ENCODE measurements around the gene MYCBPAP. TPM values are rescaled to one million over a fixed set of nuclear protein-coding genes. Genes with fewer than 3 reads are reported as not detected.

MYCBPAP gene
- total and polyA plus RNA-seq, 11 donors = 0.29 to 2.4 (median 0.76) TPM; not detected in 1

GRCh38 chr17:50533720-50534148 is 25.5 kb downstream of the MYCBPAP start:
- H3K27me3 ChIP-seq = peaks cover 0 to 40% (median 22%) of the 10 kb centered on the region in 9 donors

GRCh38 chr17:50534222-50534978 is 26.2 kb downstream of the MYCBPAP start:
- intact Hi-C loops (cut with DNase I) = loop anchor here in 2 of 10 donors (2.0 to 5.0 kb wide), 2 partner anchors 47 to 52 kb away; no protein-coding TSS in a partner anchor
- Histone ChIP-seq H3K4me1 (peaks cover 0 to 41% (median 10%) of the 10 kb centered on the region in 12 donors), H3K27ac (peak overlapping the region; percentile 16 to 94 (median 76)), H3K9me3 (no peaks in the 10 kb centered on the region), H3K27me3 (peaks cover 0 to 40% (median 22%) of the 10 kb centered on the region in 9 donors), H3K4me3 (peak overlapping the region in 11 of 12 donors; percentile 16 to 72 (median 51)), H3K36me3 (peaks cover 0 to 16% (median 0%) of the 10 kb centered on the region in 9 donors)
- WGBS, 4 donors = 36 to 48% (median 46%) methylated on average over 20 to 24 of the region's 24 CpGs
- TF ChIP-seq POLR2A (IDR thresholded peaks at IDR 0.05) (no peak), CTCF (IDR thresholded peaks at IDR 0.05) (peak in 8 of 12 donors; percentile 8 to 42 (median 28))
- ATAC-seq (peak; percentile 45 to 75 (median 60)), DNase-seq (no peak)

More at GRCh38 chr17:50533720-50534148, 25.5 kb downstream of the MYCBPAP start:
- DNase-seq (peak; percentile 69 to 84 (median 77)), ATAC-seq (peak; percentile 72 to 83 (median 80))
- Histone ChIP-seq H3K4me1 (peaks cover 0 to 40% (median 10%) of the 10 kb centered on the region in 12 donors), H3K9me3 (no peaks in the 10 kb centered on the region), H3K4me3 (peak overlapping the region; percentile 16 to 72 (median 48)), H3K27ac (peak overlapping the region; percentile 46 to 94 (median 76)), H3K36me3 (peaks cover 0 to 15% (median 0%) of the 10 kb centered on the region in 9 donors)
- no peak for TF ChIP-seq POLR2A (IDR thresholded peaks at IDR 0.05)
- no peak for TF ChIP-seq CTCF (IDR thresholded peaks at IDR 0.05)
- intact Hi-C loops (cut with DNase I) = loop anchor here in 3 of 10 donors (1.0 to 5.0 kb wide), 3 partner anchors 46 to 51 kb away; no protein-coding TSS in a partner anchor
- WGBS, 4 donors = 1 to 4% (median 2%) methylated on average over 17 of the region's 17 CpGs

- intact Hi-C loops (cut with DNase I) = loop anchor here in 2 of 10 donors (2.0 to 5.0 kb wide), 2 partner anchors 48 to 52 kb away; no protein-coding TSS in a partner anchor
- 85 to 91% (median 86%) methylated on average over 2 of the region's 2 CpGs for WGBS, 4 donors
- no peak for DNase-seq
- no peaks in the 10 kb centered on the region for H3K9me3 ChIP-seq
- TF ChIP-seq CTCF (IDR thresholded peaks at IDR 0.05) = no peak
- TF ChIP-seq POLR2A (IDR thresholded peaks at IDR 0.05) = no peak
- peaks cover 0 to 41% (median 10%) of the 10 kb centered on the region in 12 donors for H3K4me1 ChIP-seq
- H3K27me3 ChIP-seq = peaks cover 0 to 40% (median 22%) of the 10 kb centered on the region in 9 donors
- peaks cover 0 to 20% (median 0%) of the 10 kb centered on the region in 9 donors for H3K36me3 ChIP-seq
- peak overlapping the region in 9 of 12 donors; percentile 65 to 94 (median 78) for H3K27ac ChIP-seq
- H3K4me3 ChIP-seq = peak overlapping the region in 4 of 12 donors; percentile 51 to 72 (median 57)
- no peak for ATAC-seq
These were observed 26.7 kb downstream of the MYCBPAP start for GRCh38 chr17:50534979-50535326.

- intact Hi-C loops (cut with DNase I) = loop anchor here in 1 of 10 donors (2.0 kb wide), 1 partner anchor 53 kb away; no protein-coding TSS in a partner anchor
- TF ChIP-seq POLR2A (IDR thresholded peaks at IDR 0.05) (no peak), CTCF (IDR thresholded peaks at IDR 0.05) (no peak)
- Histone ChIP-seq H3K4me3 (no peak overlapping the region), H3K4me1 (peaks cover 0 to 41% (median 10%) of the 10 kb centered on the region in 12 donors), H3K27ac (no peak overlapping the region), H3K9me3 (no peaks in the 10 kb centered on the region), H3K36me3 (peaks cover 0 to 20% (median 0%) of the 10 kb centered on the region in 9 donors), H3K27me3 (peaks cover 0 to 40% (median 22%) of the 10 kb centered on the region in 9 donors)
- DNase-seq (no peak), ATAC-seq (no peak)
- WGBS, 4 donors = 62 to 65% (median 64%) methylated on average over 7 of the region's 7 CpGs
These were observed 27.2 kb downstream of the MYCBPAP start for GRCh38 chr17:50535407-50535806.
